Motor neuron (in vitro differentiated cells): ENCODE measurements around the gene CADM3. TPM values are rescaled to one million over a fixed set of nuclear protein-coding genes. Genes with fewer than 3 reads are reported as not detected.

Source experiments
- total RNA-seq, 8 experiments: library from RNA; unstranded; fragments of 300-600 nt; gene quantifications; 2 replicates each; pipeline versions ENCODE4 v1.2.3 to v1.2.4, GENCODE V29; 2022

The CADM3 gene
- total RNA-seq, 8 experiments from 2014 or later, result 0.14 to 221 (median 110) TPM

Other genes starting within 250 kb of the CADM3 start
- 1 to 10 TPM in 1 of 8 experiments, under 1 TPM in 3, not detected in 4; 0.40 to 3.5 (median 0.64) TPM for gene PYHIN1, start 240.1 kb upstream of the CADM3 start, total RNA-seq
- 100 to 1,000 TPM in 3 of 8 experiments, 10 to 100 TPM in 5; 16.1 to 179 (median 40.5) TPM for gene IFI16, start 161.7 kb upstream of the CADM3 start, total RNA-seq
- 1 to 10 TPM in 5 of 8 experiments, not detected in 3; 2.2 to 4.1 (median 2.8) TPM for gene AIM2, start 94.8 kb upstream of the CADM3 start, total RNA-seq
- 10 to 100 TPM in 1 of 8 experiments, 1 to 10 TPM in 4, under 1 TPM in 1, not detected in 2; 0.52 to 12.0 (median 4.1) TPM for gene ACKR1, start 33.3 kb downstream of the CADM3 start, total RNA-seq
- not detected for gene FCER1A, start 130.7 kb downstream of the CADM3 start, total RNA-seq